AG08396 (cell line): Measurements from ENCODE around the gene CDC25C.
"Not testable (repeated sequence)": the region's sequence is repeated elsewhere in the genome, so short reads cannot be mapped to it uniquely, and the experiment has no call there.

Experiments
- DNase-seq: peaks from one replicate; pipeline ENCODE4 v3.0.0; 2012; ENCODE audit warnings: low spot score, mixed read lengths

CDC25C gene

DNA sequence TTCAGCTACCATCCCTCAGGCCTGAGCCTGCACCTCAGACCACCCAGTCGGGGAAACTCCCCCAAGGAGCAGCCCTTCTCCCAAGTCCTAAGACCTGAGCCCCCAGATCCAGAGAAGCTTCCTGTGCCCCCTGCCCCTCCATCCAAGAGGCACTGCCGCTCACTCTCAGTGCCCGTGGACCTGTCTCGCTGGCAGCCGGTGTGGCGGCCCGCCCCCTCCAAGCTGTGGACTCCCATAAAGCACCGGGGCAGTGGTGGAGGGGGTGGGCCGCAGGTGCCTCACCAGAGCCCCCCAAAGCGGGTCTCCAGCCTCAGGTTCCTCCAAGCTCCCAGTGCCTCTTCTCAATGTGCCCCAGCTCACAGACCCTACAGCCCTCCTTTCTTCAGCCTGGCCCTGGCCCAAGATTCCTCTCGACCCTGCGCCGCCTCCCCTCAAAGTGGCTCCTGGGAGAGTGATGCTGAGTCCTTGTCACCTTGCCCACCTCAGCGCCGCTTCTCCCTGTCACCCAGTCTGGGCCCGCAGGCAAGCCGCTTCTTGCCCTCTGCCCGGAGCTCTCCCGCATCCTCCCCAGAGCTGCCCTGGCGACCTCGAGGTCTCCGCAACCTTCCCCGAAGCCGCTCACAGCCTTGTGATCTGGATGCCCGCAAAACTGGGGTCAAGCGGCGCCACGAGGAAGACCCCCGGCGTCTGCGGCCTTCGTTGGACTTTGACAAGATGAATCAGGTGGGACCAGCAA, 13.5 kb upstream of the CDC25C start:
- DNase-seq, result no peak

- DNase-seq, result no peak
Measured at GRCh38 chr5:138340008-138340407, 8.4 kb upstream of the CDC25C start.

DNA sequence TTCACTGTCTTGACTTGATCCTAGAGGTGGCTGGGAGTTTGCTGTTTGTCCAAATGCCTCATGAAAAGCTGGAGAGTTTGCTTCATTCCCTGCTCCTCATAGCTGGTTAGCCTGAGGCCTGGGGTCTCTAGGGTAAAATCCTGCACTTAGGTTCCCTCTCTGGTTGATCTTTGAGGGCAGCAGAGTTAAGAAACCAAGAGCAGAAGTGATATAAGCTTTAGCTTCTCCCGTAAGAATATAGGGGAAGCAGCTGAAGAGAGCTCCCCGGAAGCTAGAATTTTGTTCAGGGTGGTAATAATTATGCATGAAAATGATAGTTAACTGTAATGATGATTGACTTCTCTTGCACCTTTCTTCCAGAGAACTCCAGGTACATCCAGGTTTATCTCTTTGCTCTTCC, 7.9 kb upstream of the CDC25C start:
- DNase-seq, result no peak

DNA sequence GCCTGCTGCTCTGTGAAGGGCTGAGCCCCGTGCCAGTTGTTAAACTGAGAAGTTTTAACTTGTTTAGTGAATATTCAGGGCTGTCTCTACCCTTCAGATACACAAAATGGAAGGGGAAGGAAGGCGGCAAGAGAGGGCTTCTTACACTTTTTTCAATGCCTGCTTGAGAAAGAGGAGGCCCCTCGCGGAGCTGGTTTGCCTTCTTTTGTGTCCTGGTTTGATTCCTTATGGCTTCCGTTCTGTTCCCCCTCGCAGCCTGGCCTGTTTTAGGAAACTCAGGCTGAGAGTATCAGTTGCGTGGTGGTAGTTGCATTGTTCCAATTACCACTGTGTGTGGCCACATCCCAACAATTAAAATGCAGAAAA, 7.5 kb upstream of the CDC25C start:
- no peak for DNase-seq

- DNase-seq, result no peak
Measured at GRCh38 chr5:138338411-138339090, 6.9 kb upstream of the CDC25C start.

- peak; percentile 92 for DNase-seq
Measured at GRCh38 chr5:138337685-138338410, 6.2 kb upstream of the CDC25C start, which contains the start of gene FAM53C. FAM53C (plus strand) TSS chr5:138338266; CDS start chr5:138341336, 3,070 bp downstream.

DNA sequence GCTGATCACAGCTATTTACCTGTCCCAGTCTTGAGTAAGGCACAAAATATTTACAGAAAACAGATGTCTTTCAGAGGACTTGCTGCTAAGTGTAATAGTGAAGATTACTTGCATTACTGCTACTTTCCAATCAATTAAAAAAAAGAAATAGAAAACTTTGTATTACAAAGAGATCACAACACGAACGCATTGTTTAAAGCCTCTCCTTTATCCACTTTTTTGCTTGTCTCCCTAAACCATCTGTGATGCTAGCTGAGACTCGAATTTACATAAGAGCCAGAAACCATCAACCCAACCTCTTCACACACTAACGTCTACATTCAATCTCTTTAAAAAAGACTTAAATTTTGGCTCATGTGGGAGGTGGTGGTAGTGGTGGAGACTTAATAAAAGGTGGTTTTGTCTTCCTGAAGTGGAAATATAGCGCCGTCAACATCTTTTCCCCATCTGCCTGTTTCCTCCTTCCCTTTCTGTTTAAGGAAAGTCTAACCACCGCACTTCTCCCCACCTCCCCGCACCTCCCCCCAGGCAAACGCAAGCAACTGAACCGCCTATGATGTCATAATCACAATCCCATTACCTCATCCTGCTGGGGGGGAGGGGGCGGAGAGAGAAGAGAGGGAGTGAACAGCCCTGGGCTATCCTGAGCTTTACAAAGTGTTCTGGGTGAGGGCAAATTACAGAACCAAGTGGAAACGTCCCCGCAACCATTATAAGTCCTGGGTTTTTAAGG, 5.5 kb upstream of the CDC25C start:
- peak; percentile 73 for DNase-seq

GRCh38 chr5:138334867-138335447, 3.4 kb upstream of the CDC25C start:
- DNase-seq, result no peak

DNA sequence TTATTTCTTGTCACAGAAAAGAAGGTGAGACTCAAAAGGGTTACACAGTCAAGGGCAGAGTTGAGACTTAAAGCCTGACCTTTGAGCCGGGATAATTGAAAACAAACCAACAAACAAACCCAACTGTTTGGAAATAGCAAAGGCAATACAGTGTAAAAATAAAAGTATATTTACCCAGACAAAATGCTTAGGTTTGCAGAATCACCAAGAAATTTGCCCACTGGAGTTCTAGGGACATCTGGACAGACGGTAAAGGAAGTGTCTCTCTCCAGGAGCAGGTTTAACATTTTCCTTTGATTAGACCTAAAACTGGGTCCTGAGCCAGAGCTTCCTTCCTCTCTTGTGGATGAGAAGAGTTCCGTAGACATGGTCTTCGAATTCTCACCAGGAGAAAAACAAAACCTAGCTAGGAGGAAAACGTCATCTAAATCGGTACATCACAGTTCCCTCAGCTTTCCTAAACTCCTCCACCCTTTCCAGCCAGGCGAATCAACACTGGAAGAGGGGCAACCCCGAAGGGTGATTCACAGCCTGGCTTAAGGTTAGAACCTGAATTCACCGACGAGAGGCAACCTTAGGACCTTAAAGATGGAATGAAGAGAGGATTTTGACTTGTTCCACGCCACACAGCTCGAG, 673 bp downstream of the CDC25C start:
- DNase-seq, result no peak

DNA sequence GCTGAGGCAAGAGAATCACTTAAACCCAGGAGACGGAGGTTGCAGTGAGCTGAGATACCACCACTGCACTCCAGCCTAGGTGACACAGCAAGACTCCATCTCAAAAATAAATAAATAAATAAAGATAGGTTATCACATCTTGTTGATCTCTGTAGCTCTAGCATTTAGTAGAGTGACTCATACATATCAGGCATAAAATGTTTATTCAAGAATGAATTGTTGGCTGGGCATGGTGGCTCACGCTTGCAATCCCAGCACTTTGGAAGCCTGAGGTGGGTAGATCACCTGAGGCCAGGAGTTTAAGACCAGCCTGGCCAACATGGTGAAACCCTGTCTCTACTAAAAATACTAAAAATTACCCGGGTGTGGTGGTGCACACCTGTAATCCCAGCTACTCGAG, 13.4 kb downstream of the CDC25C start:
- DNase-seq, result not testable (repeated sequence)

- no peak for DNase-seq
Measured at GRCh38 chr5:138316355-138316754, 15.2 kb downstream of the CDC25C start.

- DNase-seq, result no peak
Measured at GRCh38 chr5:138315751-138316278, 15.8 kb downstream of the CDC25C start.

DNA sequence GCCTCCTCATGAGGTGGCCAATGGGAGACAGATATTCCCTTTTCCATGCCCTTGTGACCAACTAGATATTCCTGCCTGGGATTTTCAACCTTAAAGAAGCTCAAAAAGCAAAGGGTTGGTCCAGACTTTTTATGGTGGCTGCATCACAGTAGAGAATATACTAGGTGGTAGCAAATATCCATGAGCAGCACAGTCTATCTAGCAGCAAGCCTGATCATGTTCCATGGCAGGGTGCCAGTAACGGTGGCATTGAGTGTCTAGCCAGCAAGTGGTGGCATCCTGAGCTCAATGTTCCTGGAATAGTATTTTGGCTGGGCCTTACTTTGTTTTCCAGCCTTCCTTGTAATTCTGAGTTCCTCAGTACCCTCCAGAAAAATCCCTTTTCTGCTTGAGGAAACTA, 25.8 kb downstream of the CDC25C start:
- DNase-seq, result no peak

GRCh38 chr5:138303372-138303771, 28.2 kb downstream of the CDC25C start:
- DNase-seq, result peak; percentile 26

DNA sequence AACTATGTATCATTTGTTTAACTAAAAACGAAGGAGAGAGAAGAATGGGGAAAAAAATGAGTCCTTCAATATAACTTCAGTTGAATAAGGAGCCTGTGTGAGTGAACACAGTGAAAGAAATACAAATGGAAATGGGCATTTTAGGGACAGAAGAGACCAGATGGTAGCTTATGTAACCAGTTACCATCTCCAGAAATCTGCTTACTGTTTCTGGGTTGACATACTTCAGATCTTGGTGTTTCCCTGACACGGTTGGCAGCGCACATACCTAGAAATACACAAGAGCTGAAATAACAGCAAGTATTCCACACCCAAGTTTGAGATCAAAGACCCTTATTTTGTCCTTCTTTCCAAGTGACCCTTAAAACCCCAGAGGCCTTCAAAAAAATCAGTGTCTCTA, 42.3 kb downstream of the CDC25C start:
- no peak for DNase-seq

GRCh38 chr5:138287246-138287645, 44.4 kb downstream of the CDC25C start:
- DNase-seq, result no peak

- peak; percentile 73 for DNase-seq
Measured at GRCh38 chr5:138282920-138283742, 48.5 kb downstream of the CDC25C start.

GRCh38 chr5:138280915-138281314, 50.7 kb downstream of the CDC25C start:
- DNase-seq, result no peak

- no peak for DNase-seq
Measured at GRCh38 chr5:138276402-138277054, 55.1 kb downstream of the CDC25C start.

DNA sequence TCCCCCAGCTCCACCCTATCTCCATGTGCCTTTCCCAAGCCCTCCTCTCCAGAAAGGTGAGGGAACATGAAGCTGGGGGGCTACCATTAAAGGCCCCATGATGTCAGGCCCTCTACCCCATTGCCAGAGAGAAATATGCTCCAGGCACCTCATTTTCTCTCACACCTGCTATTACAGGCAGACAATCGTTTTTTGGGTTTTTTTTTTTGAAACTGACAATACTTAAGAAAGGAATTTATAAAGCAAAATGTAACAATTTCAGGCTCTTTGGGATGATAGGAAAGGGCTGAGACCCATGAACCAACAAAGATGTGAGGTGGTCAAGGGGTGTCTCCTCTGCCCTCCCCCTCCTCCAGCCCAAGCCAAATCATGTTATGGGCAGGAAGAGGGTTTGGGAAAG, 55.7 kb downstream of the CDC25C start:
- no peak for DNase-seq
